C4-2B (cell line): ENCODE data around the gene SLC25A14.

Experiments
- H3K27ac ChIP-seq: fragments of 450-650 bp; 2 replicates; pipeline ENCODE4 v1.5.1; 2017
- ZFX ChIP-seq: fragments of 450-650 bp; IDR thresholded peaks from 2 replicates; pipeline ENCODE4 v1.6.1; 2017
- TF ChIP-seq, protein P1 (sequence below): fragments of 450-650 bp; conservative IDR thresholded peaks from 2 replicates; pipeline ENCODE4 v1.5.1; 2017; ENCODE audit warnings: mild to moderate bottlenecking

Gene SLC25A14

GRCh38 chrX:130339408-130340222 lies at the start of gene SLC25A14:
TSS of gene SLC25A14 (plus strand) at chrX:130339919. CDS start at chrX:130340279, 360 bp downstream.
- TF ChIP-seq, protein P1, sequence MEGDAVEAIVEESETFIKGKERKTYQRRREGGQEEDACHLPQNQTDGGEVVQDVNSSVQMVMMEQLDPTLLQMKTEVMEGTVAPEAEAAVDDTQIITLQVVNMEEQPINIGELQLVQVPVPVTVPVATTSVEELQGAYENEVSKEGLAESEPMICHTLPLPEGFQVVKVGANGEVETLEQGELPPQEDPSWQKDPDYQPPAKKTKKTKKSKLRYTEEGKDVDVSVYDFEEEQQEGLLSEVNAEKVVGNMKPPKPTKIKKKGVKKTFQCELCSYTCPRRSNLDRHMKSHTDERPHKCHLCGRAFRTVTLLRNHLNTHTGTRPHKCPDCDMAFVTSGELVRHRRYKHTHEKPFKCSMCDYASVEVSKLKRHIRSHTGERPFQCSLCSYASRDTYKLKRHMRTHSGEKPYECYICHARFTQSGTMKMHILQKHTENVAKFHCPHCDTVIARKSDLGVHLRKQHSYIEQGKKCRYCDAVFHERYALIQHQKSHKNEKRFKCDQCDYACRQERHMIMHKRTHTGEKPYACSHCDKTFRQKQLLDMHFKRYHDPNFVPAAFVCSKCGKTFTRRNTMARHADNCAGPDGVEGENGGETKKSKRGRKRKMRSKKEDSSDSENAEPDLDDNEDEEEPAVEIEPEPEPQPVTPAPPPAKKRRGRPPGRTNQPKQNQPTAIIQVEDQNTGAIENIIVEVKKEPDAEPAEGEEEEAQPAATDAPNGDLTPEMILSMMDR, result no peak
- no peak for TF ChIP-seq ZFX
- H3K27ac ChIP-seq, result peak within 1 kb of the TSS; percentile 73

DNA sequence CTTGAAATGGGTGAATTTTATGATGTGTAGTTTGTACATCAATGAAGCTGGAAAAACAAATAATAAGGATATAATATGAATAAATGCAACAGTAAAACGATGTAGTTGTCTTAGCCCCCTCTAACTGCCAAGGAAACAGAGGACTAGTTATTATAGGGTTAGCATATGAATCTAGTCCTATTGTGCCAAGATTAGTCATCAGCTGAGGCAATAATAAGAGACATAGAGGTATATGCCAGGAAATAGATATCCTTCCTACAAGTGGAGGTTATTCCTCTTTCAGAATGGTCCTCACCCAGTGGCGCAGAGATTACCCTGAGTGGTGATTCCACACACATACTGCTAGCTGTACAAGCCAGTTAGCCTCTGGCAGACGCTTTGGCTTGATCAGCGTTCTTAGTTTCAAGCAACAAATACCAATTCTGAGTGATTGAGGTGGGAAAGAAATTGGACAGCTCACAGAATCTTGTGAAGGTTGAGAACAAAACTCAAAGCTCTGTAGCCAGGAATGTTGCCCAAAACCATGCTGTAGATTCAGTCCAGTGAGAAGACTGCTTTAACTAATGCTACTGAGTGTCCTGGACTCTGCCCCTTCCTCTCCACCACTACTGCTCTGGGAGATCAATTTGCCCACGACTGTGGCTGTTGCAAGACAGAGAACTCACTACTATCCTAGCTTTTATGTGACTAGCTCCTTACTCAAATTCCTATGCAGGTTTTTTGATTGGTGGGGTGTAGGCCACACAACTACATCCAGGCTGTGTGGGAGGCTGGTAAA lies 44.0 kb upstream of the SLC25A14 start:
- no peak overlapping the region for H3K27ac ChIP-seq
- TF ChIP-seq, protein P1, result no peak
- no peak for TF ChIP-seq ZFX

DNA sequence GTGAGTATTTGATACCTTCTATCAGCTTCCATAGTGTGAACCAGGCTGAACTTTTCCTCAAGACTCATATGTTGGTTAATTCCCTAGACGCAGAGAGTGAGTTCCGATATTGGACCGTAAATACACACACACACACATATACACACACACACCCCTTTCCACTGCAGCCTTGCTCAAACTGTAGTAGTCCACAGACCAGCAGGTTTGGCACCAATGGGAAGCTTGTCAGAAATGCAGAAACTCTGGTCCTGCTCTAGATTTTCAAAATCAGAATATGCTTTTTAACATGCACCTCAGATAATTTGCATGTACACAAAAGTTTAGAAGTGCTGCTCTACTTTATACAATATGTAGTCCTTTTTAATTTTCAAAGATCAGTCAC lies 43.4 kb upstream of the SLC25A14 start:
- no peak overlapping the region for H3K27ac ChIP-seq
- no peak for TF ChIP-seq ZFX
- TF ChIP-seq, protein P1, result no peak

- TF ChIP-seq ZFX, result no peak
- TF ChIP-seq, protein P1, result no peak
- no peak overlapping the region for H3K27ac ChIP-seq
These were observed 43.0 kb upstream of the SLC25A14 start for GRCh38 chrX:130296743-130297142.

- TF ChIP-seq ZFX, result no peak
- TF ChIP-seq, protein P1, result no peak
These were observed 40.3 kb upstream of the SLC25A14 start for GRCh38 chrX:130299279-130300009.

DNA sequence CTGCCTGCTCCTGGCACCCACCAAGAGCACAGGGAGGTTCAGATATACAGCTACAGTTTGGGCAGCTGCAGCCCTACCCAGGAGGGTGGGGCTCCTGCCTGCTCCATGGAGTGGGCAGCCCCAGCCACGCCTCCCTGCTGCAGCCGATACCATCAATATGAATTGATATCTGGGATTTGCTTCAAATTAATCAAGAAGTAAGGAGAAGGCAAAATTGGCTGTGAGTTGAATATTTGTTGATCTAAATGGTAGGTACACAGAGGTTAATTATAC lies 39.8 kb upstream of the SLC25A14 start:
- no peak for TF ChIP-seq ZFX
- TF ChIP-seq, protein P1, result no peak
- no peak overlapping the region for H3K27ac ChIP-seq

More at GRCh38 chrX:130299279-130300009, 40.3 kb upstream of the SLC25A14 start:
- H3K27ac ChIP-seq, result no peak overlapping the region

GRCh38 chrX:130301405-130301804 lies 38.3 kb upstream of the SLC25A14 start:
- TF ChIP-seq ZFX, result no peak
- TF ChIP-seq, protein P1, result no peak
- no peak overlapping the region for H3K27ac ChIP-seq
